ENCODE data around the gene CCDC8. TPM values are rescaled to one million over a fixed set of nuclear protein-coding genes. Genes with fewer than 3 reads are reported as not detected.

The CCDC8 gene, protein sequence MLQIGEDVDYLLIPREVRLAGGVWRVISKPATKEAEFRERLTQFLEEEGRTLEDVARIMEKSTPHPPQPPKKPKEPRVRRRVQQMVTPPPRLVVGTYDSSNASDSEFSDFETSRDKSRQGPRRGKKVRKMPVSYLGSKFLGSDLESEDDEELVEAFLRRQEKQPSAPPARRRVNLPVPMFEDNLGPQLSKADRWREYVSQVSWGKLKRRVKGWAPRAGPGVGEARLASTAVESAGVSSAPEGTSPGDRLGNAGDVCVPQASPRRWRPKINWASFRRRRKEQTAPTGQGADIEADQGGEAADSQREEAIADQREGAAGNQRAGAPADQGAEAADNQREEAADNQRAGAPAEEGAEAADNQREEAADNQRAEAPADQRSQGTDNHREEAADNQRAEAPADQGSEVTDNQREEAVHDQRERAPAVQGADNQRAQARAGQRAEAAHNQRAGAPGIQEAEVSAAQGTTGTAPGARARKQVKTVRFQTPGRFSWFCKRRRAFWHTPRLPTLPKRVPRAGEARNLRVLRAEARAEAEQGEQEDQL
- total RNA-seq, result 0.17 and 0.22 TPM in 2 replicates

DNA sequence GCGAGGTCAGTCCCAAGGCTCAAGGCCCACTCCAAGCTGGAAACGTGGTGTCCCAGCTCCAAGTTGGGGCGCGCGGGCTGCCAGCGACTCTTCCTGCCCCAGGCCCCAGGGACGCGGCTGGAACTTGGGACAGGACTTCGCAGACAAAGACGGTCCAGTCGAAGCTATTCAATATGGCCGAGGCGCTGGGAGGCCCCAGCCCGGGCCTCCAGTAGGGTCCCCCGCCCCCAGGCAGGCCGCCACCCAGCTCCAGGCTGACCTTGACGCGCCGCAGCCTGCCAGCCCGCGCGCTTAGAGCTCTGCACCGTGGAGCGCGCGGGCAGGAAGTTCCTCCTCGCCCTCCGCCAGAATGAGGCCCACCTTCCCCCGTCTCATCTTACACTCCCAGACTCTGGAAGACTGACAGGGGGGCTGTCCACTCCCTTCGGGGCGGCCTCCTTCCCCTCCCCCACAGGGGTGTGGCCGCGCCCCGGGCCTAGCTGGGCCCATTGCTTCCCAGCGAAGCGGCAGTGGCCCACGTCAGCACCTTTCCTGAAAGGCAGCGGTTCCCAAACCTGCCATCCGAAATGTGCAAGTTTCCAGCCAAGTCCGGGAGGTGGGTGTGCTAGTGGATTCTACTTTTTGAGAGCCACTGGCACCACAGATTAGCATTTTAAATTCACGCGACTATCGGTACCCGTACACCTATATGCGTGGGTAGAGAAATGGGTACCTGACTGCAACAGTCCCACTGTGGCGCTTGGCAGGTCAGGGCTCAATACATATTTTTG is at the start of gene CCDC8:
Gene CCDC8 (minus strand): TSS at position 303 of the 770 bp plus-strand sequence. CDS start 754 bp downstream, outside the sequence.

DNA sequence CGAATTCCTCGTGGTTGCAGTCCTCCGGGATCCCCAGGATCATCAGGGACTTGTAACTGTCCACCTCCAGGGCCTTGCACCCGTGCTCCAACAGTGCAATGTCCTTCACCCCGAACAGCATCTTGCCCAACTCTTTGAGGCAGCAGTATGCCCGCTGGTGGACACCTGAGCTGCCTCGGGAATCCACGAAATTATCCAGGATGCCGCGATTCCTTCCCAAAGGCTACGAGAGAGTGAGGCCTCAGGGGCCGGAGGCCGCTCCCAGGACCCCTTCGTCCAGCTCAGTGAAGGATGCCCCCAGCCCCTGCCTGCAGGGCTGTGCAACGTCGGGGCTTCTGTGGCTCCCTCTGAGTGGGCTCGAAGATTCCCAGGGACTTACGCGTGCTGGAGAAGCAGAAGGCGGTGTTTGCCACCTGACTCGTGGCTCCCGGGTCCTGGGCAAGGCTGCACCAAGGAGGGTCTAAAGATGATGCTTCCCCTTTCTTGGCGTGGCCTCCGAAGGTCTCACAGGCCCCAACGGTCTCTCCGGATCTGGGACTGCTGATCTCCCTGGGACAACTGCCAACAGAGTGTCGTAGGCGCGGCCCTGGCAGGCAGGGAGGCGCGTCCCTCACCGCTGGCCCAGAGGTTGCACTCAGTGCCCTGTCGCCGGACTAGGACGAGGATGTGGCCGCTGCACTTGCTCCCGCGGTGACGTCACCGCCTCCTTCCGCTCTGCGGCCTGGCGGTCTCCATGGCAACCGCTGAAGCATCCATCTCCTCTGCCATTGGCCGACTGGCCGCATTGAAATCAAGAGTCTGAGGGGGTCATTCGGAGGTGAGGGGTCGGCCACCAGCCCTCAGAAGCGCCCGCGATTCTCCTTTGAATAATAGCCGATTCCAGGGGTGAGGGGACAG is 15.1 kb upstream of the CCDC8 start, which contains the start of gene PNMA8C:
Gene PNMA8C (minus strand): TSS at position 698 of the 897 bp plus-strand sequence. CDS start 577 bp downstream, at position 121.

Other genes with a start within 250 kb of the CCDC8 start
- not detected in 2 replicates for gene IGFL1, start 183.8 kb downstream of the CCDC8 start, total RNA-seq
- gene HIF3A, start 116.5 kb downstream of the CCDC8 start, total RNA-seq, result 5.6 and 10.7 TPM in 2 replicates
- 69.5 and 78.3 TPM in 2 replicates for gene PPP5C, start 66.5 kb downstream of the CCDC8 start, total RNA-seq
- not detected in 2 replicates for gene PNMA8C, start 15.4 kb upstream of the CCDC8 start, total RNA-seq
- 0.52 TPM in 1 of 2 replicates, not detected in the other for gene PNMA8A, start 58.0 kb upstream of the CCDC8 start, total RNA-seq
- under 0.01 TPM in 2 replicates for gene PNMA8B, start 82.3 kb upstream of the CCDC8 start, total RNA-seq
- gene CALM3, start 187.8 kb upstream of the CCDC8 start, total RNA-seq, result 104 TPM in 2 replicates
- gene PTGIR, start 211.5 kb upstream of the CCDC8 start, total RNA-seq, result 0.11 TPM in 1 of 2 replicates, not detected in the other
- gene GNG8, start 222.6 kb upstream of the CCDC8 start, total RNA-seq, result not detected in 2 replicates
- gene DACT3, start 247.6 kb upstream of the CCDC8 start, total RNA-seq, result 0.09 and 0.11 TPM in 2 replicates